DOHH2 (cell line): ENCODE results near the gene PPP1R1B.

Experiments
- CTCF ChIP-seq: fragments of 200-600 bp; sonication (generic); IDR thresholded peaks from one replicate; pipeline ENCODE4 v1.5.1; 2014; ENCODE audit warnings: antibody characterized with exemption, mild to moderate bottlenecking, low read depth, low read length; ENCODE audit not compliant: poor library complexity, severe bottlenecking
- EZH2phosphoT487 ChIP-seq: fragments of 200-600 bp; sonication (generic); IDR thresholded peaks from 2 replicates; pipeline ENCODE4 v1.6.1; 2017; ENCODE audit warnings: borderline replicate concordance, mild to moderate bottlenecking, antibody characterized with exemption, low read length, moderate library complexity, mixed read lengths

- TF ChIP-seq CTCF (no peak), EZH2phosphoT487 (no peak)
Measured at GRCh38 chr17:39597372-39598046, 29.2 kb upstream of the PPP1R1B start.
